CD14-positive monocyte (primary cell): ENCODE measurements around the gene XBP1. TPM values are rescaled to one million over a fixed set of nuclear protein-coding genes. Genes with fewer than 3 reads are reported as not detected.
A peak's percentile ranks its signal among the peaks of the same experiment; 100 is the strongest.
"Not testable (repeated sequence)": the region's sequence is repeated elsewhere in the genome, so short reads cannot be mapped to it uniquely, and the experiment has no call there.

Experiments used
- DNase-seq, 3 donors: peaks; one replicate each; pipeline ENCODE4 v3.0.0-alpha.2; 2011 to 2022
- H2AFZ ChIP-seq: 2 replicates; pipeline ENCODE4 v1.6.0; 2012; ENCODE audit warnings: mild to moderate bottlenecking, low read depth, low read length, inconsistent platforms; ENCODE audit not compliant: insufficient read depth, poor library complexity, severe bottlenecking
- H3K27ac ChIP-seq, 2 donors: 1 replicate in 1 of 2; 2 replicates in 1 of 2; pipeline ENCODE4 v1.5.1; 2012 to 2013; ENCODE audit warnings: low read length in 2 of 2, control low read depth in 1 of 2, inconsistent platforms in 1 of 2, low read depth in 1 of 2, mild to moderate bottlenecking in 1 of 2
- H3K27me3 ChIP-seq, 2 donors: one replicate each; pipeline versions ENCODE4 v1.6.0 to v1.6.1; 2011 to 2013; ENCODE audit warnings: low read length in 2 of 2; ENCODE audit not compliant: control insufficient read depth in 2 of 2, insufficient read depth in 2 of 2
- H3K36me3 ChIP-seq, 2 donors: replicated peaks in 1 of 2; 1 replicate in 1 of 2; 2 replicates in 1 of 2; pipeline versions ENCODE4 v1.5.1 to v1.6.1; 2012 to 2013; ENCODE audit warnings: low read length in 2 of 2, control low read depth in 1 of 2, inconsistent platforms in 1 of 2, mild to moderate bottlenecking in 1 of 2; ENCODE audit not compliant: insufficient read depth in 2 of 2, control insufficient read depth in 1 of 2
- H3K4me1 ChIP-seq, 2 donors: 1 replicate in 1 of 2; 2 replicates in 1 of 2; pipeline versions ENCODE4 v1.5.1 to v1.6.1; 2012 to 2013; ENCODE audit warnings: low read length in 2 of 2, control low read depth in 1 of 2, inconsistent platforms in 1 of 2, mild to moderate bottlenecking in 1 of 2, moderate library complexity in 1 of 2; ENCODE audit not compliant: insufficient read depth in 2 of 2, control insufficient read depth in 1 of 2
- H3K4me2 ChIP-seq: replicated peaks from 2 replicates; pipeline ENCODE3; 2012; ENCODE audit warnings: low read length, moderate library complexity, mild to moderate bottlenecking; ENCODE audit not compliant: poor library complexity, severe bottlenecking; ENCODE audit errors: extremely low read depth
- H3K4me3 ChIP-seq, 3 experiments: fragments of 200-600 bp in 1 of 3; sonication (generic) in 1 of 3; replicated peaks in 1 of 3; 1 replicate in 2 of 3; 2 replicates in 1 of 3; pipeline ENCODE4 v1.5.1; 2011 to 2013; ENCODE audit warnings: low read length in 3 of 3, mild to moderate bottlenecking in 3 of 3, control low read depth in 2 of 3, low read depth in 2 of 3, inconsistent platforms in 1 of 3, moderate library complexity in 1 of 3
- H3K79me2 ChIP-seq: 2 replicates; pipeline ENCODE4 v1.6.0; 2012; ENCODE audit warnings: mild to moderate bottlenecking, control low read depth, inconsistent platforms, low read length, moderate library complexity; ENCODE audit not compliant: insufficient read depth
- H3K9ac ChIP-seq: 2 replicates; pipeline ENCODE4 v1.6.0; 2017; ENCODE audit warnings: low read length, mild to moderate bottlenecking; ENCODE audit not compliant: insufficient read depth, poor library complexity, severe bottlenecking
- H3K9me3 ChIP-seq, 2 donors: replicated peaks in 1 of 2; 1 replicate in 1 of 2; 2 replicates in 1 of 2; pipeline versions ENCODE4 v1.5.1 to v1.6.1; 2012 to 2013; ENCODE audit warnings: low read length in 2 of 2, control low read depth in 1 of 2; ENCODE audit not compliant: control insufficient read depth in 1 of 2, insufficient read depth in 1 of 2
- H4K20me1 ChIP-seq: 2 replicates; pipeline ENCODE4 v1.6.0; 2012; ENCODE audit warnings: mild to moderate bottlenecking, low read length, control low read depth, moderate library complexity; ENCODE audit not compliant: insufficient read depth
- H3K27ac Mint-ChIP-seq, 7 donors: one replicate each; pipeline ENCODE4 v1.8.0; 2020; ENCODE audit warnings: mild to moderate bottlenecking in 7 of 7, mixed read lengths in 7 of 7, moderate library complexity in 6 of 7, inconsistent platforms in 2 of 7
- H3K27me3 Mint-ChIP-seq, 3 donors: one replicate each; pipeline ENCODE4 v1.8.0; 2021 to 2022; ENCODE audit warnings: low read depth in 3 of 3, mild to moderate bottlenecking in 3 of 3, mixed read lengths in 3 of 3, moderate library complexity in 3 of 3, inconsistent platforms in 1 of 3
- H3K36me3 Mint-ChIP-seq, 2 donors: one replicate each; pipeline ENCODE4 v1.8.0; 2020; ENCODE audit warnings: mixed read lengths in 2 of 2, inconsistent platforms in 1 of 2, mild to moderate bottlenecking in 1 of 2
- H3K4me1 Mint-ChIP-seq: one replicate; pipeline ENCODE4 v1.8.0; 2020; ENCODE audit warnings: mild to moderate bottlenecking, mixed read lengths
- H3K4me3 Mint-ChIP-seq, 2 donors: one replicate each; pipeline ENCODE4 v1.8.0; 2020; ENCODE audit warnings: mild to moderate bottlenecking in 2 of 2, mixed read lengths in 2 of 2, moderate library complexity in 1 of 2
- H3K9me3 Mint-ChIP-seq, 7 donors: one replicate each; pipeline ENCODE4 v1.8.0; 2020 to 2022; ENCODE audit warnings: mixed read lengths in 7 of 7, mild to moderate bottlenecking in 6 of 7, moderate library complexity in 6 of 7, inconsistent platforms in 2 of 7
- WGBS: methylation state at CpG from one replicate; pipeline ENCODE4 v1.1.5; 2013; ENCODE audit warnings: missing lambda C conversion rate; ENCODE audit not compliant: insufficient coverage; 5-methylcytosine and 5-hydroxymethylcytosine counted together
- intact Hi-C, 2 donors: fragments of 100-400 bp; cut with micrococcal nuclease; formaldehyde crosslinking; loops; one replicate each; pipeline versions ENCODE4 v1.15.0 to v1.15.1; 2023
- polyA plus RNA-seq, 3 donors: library from polyadenylated mRNA; depleted of rRNA in 1 of 3; unstranded in 2 of 3; stranded (reverse) in 1 of 3; fragments of 300-500 nt in 2 of 3; fragments of >200 nt in 1 of 3; fragmentation: Illumina TruSeq in 2 of 3; gene quantifications; 1 replicate in 2 of 3; 2 replicates in 1 of 3; pipeline ENCODE4 v1.2.3, GENCODE V29; 2012 to 2021
- TF ChIP-seq, protein P1 (sequence below): fragments of 200-600 bp; IDR thresholded peaks from one replicate; pipeline ENCODE4 v1.8.0; 2022; ENCODE audit warnings: antibody characterized with exemption, mild to moderate bottlenecking

Gene XBP1
- polyA plus RNA-seq, 3 donors, result 175 to 215 (median 201) TPM

DNA sequence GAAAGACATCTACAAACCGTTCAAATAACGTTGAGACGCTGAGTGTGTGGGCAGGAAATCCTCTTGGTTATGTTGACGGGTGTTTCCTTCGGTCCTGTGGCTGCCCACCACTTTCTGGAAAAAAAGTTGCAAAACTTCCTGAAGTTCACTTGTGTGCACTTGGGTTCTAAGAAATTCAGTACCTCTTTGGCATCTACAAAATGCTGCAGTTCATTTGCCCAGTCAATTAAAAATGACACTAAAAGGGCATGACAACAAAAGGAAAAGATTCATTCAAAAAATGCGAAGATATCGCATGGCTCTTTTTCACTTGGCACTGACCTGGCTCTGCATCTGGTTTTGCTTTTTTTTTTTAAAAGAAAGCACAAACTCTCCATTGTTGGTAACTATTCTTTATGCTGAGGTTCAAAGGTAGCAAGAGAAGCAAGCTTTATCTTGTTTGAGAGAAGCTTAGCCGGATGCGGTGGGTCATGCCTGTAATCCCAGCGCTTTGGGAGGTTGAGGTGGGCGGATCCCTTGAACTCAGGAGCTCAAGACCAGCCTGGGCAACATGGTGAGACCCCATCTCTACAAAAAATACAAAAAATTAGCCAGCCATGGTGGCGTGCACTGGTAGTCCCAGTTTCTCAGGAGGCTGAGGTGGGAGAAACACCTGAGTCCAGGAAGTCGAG lies 10.6 kb upstream of the XBP1 start:
- peak overlapping the region; percentile 10 for H3K9ac ChIP-seq
- Mint-ChIP-seq H3K27ac (peak overlapping the region; percentile 78 to 96 (median 91)), H3K9me3 (peaks cover 0 to 2% (median 0%) of the 10 kb centered on the region in 7 donors), H3K4me1 (peaks cover 81% of the 10 kb centered on the region), H3K4me3 (peak overlapping the region; percentile 70 to 85), H3K27me3 (no peaks in the 10 kb centered on the region), H3K36me3 (peaks cover 0 to 1% of the 10 kb centered on the region in 2 donors)
- peaks cover 80 to 83% of the 10 kb centered on the region in 2 donors for H3K4me1 ChIP-seq
- H4K20me1 ChIP-seq, result no peaks in the 10 kb centered on the region
- no peaks in the 10 kb centered on the region for H3K27me3 ChIP-seq
- TF ChIP-seq, protein P1, sequence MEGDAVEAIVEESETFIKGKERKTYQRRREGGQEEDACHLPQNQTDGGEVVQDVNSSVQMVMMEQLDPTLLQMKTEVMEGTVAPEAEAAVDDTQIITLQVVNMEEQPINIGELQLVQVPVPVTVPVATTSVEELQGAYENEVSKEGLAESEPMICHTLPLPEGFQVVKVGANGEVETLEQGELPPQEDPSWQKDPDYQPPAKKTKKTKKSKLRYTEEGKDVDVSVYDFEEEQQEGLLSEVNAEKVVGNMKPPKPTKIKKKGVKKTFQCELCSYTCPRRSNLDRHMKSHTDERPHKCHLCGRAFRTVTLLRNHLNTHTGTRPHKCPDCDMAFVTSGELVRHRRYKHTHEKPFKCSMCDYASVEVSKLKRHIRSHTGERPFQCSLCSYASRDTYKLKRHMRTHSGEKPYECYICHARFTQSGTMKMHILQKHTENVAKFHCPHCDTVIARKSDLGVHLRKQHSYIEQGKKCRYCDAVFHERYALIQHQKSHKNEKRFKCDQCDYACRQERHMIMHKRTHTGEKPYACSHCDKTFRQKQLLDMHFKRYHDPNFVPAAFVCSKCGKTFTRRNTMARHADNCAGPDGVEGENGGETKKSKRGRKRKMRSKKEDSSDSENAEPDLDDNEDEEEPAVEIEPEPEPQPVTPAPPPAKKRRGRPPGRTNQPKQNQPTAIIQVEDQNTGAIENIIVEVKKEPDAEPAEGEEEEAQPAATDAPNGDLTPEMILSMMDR, result no peak
- no peaks in the 10 kb centered on the region for H3K36me3 ChIP-seq
- peak overlapping the region; percentile 60 to 83 for H3K27ac ChIP-seq
- no peaks in the 10 kb centered on the region for H3K9me3 ChIP-seq
- WGBS, result 0% methylated on average over 4 of the region's 13 CpGs
- H3K4me3 ChIP-seq, result peak overlapping the region; percentile 15 to 72 (median 43)
- intact Hi-C loops, result loop anchor here in 1 of 2 donors (5.0 kb wide), 1 partner anchor 34 kb away; no protein-coding TSS in a partner anchor
- peak overlapping the region; percentile 80 for H3K4me2 ChIP-seq
- H2AFZ ChIP-seq, result peak overlapping the region; percentile 43
- DNase-seq, result peak in 2 of 3 donors; percentile 35 to 52
- H3K79me2 ChIP-seq, result peaks cover 66% of the 10 kb centered on the region

DNA sequence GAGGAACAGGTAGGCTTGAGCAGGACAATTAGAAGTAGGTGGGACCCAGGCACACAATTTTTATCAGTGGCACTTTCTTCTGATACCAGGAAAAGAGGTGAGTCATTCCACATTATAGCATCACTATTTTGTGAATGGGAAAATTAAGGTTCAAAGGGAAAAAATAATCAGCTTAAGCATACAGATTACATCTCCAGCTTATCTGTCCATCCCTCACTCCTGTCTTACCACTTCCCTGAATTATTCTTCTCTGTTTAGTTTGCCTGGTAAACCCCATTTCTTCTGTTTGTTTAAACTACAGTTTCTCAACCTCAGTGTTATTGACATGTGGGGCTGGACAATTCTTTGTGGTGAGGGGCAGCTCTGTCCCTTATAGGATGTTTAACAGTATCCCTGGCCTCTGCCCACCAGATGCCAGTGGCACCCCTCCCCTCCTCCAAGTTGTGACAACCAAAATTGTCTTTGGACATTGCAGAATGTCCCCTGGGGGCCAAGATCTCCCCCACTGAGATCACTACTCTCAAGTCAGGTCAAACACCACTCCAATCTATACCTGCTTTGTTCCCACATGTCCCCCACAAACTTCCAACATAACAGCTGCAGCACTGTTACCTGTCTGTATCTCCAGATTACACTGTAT lies 8.5 kb upstream of the XBP1 start:
- Histone ChIP-seq H3K9me3 (no peaks in the 10 kb centered on the region), H3K36me3 (no peaks in the 10 kb centered on the region), H3K9ac (no peak overlapping the region), H4K20me1 (no peaks in the 10 kb centered on the region), H3K4me2 (peak overlapping the region; percentile 45), H3K4me1 (peaks cover 59 to 63% of the 10 kb centered on the region in 2 donors), H3K27ac (peak overlapping the region in 1 of 2 donors; percentile 81), H3K4me3 (peak overlapping the region in 1 of 3 experiments; percentile 61), H3K27me3 (no peaks in the 10 kb centered on the region), H3K79me2 (peaks cover 75% of the 10 kb centered on the region), H2AFZ (peak overlapping the region; percentile 77)
- intact Hi-C loops, result no loop called here
- TF ChIP-seq, protein P1, result no peak
- no peak for DNase-seq
- Mint-ChIP-seq H3K4me3 (peak overlapping the region in 1 of 2 donors; percentile 73), H3K36me3 (peaks cover 3 to 6% of the 10 kb centered on the region in 2 donors), H3K9me3 (peaks cover 0 to 2% (median 0%) of the 10 kb centered on the region in 7 donors), H3K27ac (peak overlapping the region; percentile 21 to 93 (median 78)), H3K4me1 (peaks cover 61% of the 10 kb centered on the region), H3K27me3 (no peaks in the 10 kb centered on the region)

DNA sequence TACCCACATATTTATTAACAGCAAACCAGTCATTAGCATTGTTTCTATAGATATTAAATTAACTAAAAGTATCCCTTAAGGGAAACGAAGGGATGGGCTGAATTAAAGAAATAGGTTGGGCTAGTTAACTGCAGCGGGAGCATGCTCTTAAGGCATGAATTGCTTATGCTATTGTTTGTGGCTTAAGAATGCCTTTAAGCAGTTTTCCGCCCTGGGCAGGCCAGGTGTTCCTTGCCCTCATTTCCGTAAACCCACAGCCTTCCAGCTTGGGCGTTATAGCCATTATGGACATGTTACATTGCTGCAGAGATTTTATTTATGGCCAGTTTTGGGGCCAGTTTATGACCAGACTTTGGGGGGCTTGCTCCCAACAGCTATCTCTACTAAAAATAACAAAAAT lies 5.1 kb upstream of the XBP1 start:
- H3K36me3 ChIP-seq, intact Hi-C loops, H3K27ac ChIP-seq, H3K9me3 Mint-ChIP-seq, H3K36me3 Mint-ChIP-seq, H3K27me3 Mint-ChIP-seq, H3K27ac Mint-ChIP-seq, H2AFZ ChIP-seq, H3K4me2 ChIP-seq, H3K9ac ChIP-seq, DNase-seq, H3K4me3 ChIP-seq, H3K4me3 Mint-ChIP-seq, H3K27me3 ChIP-seq, H3K9me3 ChIP-seq, H4K20me1 ChIP-seq: not testable (repeated sequence)
- H3K4me1 ChIP-seq, result peaks cover 51% of the 10 kb centered on the region in 2 donors
- H3K4me1 Mint-ChIP-seq, result peaks cover 47% of the 10 kb centered on the region
- WGBS, result 100% methylated on average over 4 of the region's 5 CpGs
- peaks cover 92% of the 10 kb centered on the region for H3K79me2 ChIP-seq
